ENCODE data around the gene RSRC1.

RSRC1 gene

DNA sequence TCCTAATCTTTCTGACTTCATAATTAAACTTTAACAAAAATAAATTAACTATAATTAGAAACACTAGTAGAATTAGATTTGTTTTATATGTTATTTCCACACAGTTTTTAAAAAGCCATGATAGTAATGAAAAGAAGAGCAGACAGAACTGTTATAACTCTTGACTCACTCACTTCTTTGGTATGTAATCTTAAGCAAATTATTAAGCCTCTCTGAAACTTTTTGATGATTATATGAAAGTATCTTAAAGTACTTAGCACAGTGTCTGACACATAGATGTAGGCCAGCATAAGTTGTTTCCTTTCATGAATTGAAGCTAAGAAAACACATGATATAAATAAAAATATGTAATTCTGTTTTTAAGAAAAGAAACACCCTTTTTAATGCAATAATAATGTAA is 337.5 kb downstream of the RSRC1 start:
- Histone ChIP-seq H2AK5ac (ENCODE audit: low read length, severe bottlenecking) (no peak overlapping the region), H3K4me1 (ENCODE audit: control insufficient read depth, insufficient read depth, low read depth, low read length) (no peaks in the 10 kb centered on the region), H3K18ac (ENCODE audit: low read depth in 1 of 2, low read length in 2 of 2) (no peak overlapping the region), H3K27me3 (ENCODE audit: control insufficient read depth in 1 of 2, insufficient read depth in 1 of 2, low read length in 2 of 2) (no peaks in the 10 kb centered on the region), H4K8ac (ENCODE audit: low read length) (no peak overlapping the region), H3K9ac (ENCODE audit: low read length) (no peak overlapping the region), H3K4me2 (ENCODE audit: low read length, poor library complexity, severe bottlenecking) (no peak overlapping the region), H3K9me3 (ENCODE audit: control insufficient read depth, low read length) (no peaks in the 10 kb centered on the region), H2BK15ac (ENCODE audit: low read depth, poor library complexity, severe bottlenecking) (no peak overlapping the region), H3K27ac (ENCODE audit: low read length, poor library complexity, severe bottlenecking) (no peak overlapping the region), H3K36me3 (ENCODE audit: control insufficient read depth in 1 of 2, insufficient read depth in 2 of 2, low read depth in 1 of 2, low read length in 2 of 2) (no peaks in the 10 kb centered on the region), H3K14ac (ENCODE audit: low read length in 2 of 2) (no peak overlapping the region), H3K79me1 (replicated peaks; ENCODE audit: low read length, poor library complexity, severe bottlenecking) (no peaks in the 10 kb centered on the region), H2BK5ac (ENCODE audit: low read depth, low read length, poor library complexity, severe bottlenecking) (no peak overlapping the region), H4K91ac (ENCODE audit: low read length) (no peak overlapping the region), H2BK120ac (ENCODE audit: low read depth, low read length) (no peak overlapping the region), H3K23ac (ENCODE audit: low read length in 2 of 2) (no peak overlapping the region), H2BK12ac (ENCODE audit: low read length in 2 of 2) (no peak overlapping the region), H2AFZ (ENCODE audit: low read depth, low read length) (no peak overlapping the region), H3K4me3 (ENCODE audit: insufficient read depth in 1 of 2, low read depth in 1 of 2, low read length in 2 of 2) (no peak overlapping the region), H3K4ac (ENCODE audit: low read depth in 1 of 2, low read length in 2 of 2) (no peak overlapping the region)
- no peak for DNase-seq

DNA sequence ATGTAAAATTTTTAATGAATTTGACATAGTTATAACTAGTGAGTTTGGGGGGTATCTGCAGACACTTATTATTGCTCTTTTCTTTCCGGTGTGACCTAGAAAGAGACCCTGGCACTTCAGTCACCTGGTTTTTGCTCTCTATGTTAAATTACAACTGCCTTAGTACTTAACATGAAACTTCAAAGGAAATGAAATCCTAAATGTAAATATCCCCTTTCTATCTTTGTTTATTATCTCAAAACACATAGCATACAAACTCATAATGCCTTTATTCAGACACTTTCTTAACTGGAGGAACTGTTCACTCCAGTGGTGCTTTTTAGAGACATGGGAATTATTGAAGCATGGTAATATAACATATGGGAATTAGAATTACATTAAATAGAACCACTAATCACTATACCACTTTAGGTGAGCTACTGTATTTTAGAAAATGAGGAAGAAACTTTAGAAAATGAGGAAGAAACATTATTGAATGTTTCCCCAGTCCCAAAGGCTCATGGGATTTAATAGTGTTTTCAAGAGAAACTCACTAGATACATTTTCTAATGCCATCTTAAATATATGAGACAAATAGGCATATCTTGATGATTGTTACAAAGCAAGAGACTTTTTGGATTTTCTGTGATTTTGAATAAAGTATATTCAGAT is 341.6 kb downstream of the RSRC1 start:
- Histone ChIP-seq H3K27ac (ENCODE audit: low read length, poor library complexity, severe bottlenecking) (no peak overlapping the region), H3K18ac (ENCODE audit: low read depth in 1 of 2, low read length in 2 of 2) (no peak overlapping the region), H2BK5ac (ENCODE audit: low read depth, low read length, poor library complexity, severe bottlenecking) (no peak overlapping the region), H3K4ac (ENCODE audit: low read depth in 1 of 2, low read length in 2 of 2) (no peak overlapping the region), H3K9me3 (ENCODE audit: control insufficient read depth, low read length) (no peaks in the 10 kb centered on the region), H3K36me3 (ENCODE audit: control insufficient read depth in 1 of 2, insufficient read depth in 2 of 2, low read depth in 1 of 2, low read length in 2 of 2) (no peaks in the 10 kb centered on the region), H3K79me1 (replicated peaks; ENCODE audit: low read length, poor library complexity, severe bottlenecking) (no peaks in the 10 kb centered on the region), H3K4me1 (ENCODE audit: control insufficient read depth, insufficient read depth, low read depth, low read length) (no peaks in the 10 kb centered on the region), H4K91ac (ENCODE audit: low read length) (no peak overlapping the region), H3K23ac (ENCODE audit: low read length in 2 of 2) (no peak overlapping the region), H3K9ac (ENCODE audit: low read length) (no peak overlapping the region), H3K27me3 (ENCODE audit: control insufficient read depth in 1 of 2, insufficient read depth in 1 of 2, low read length in 2 of 2) (no peaks in the 10 kb centered on the region), H3K4me2 (ENCODE audit: low read length, poor library complexity, severe bottlenecking) (no peak overlapping the region), H4K8ac (ENCODE audit: low read length) (no peak overlapping the region), H3K14ac (ENCODE audit: low read length in 2 of 2) (no peak overlapping the region), H2BK12ac (ENCODE audit: low read length in 2 of 2) (no peak overlapping the region), H2AFZ (ENCODE audit: low read depth, low read length) (no peak overlapping the region), H2BK15ac (ENCODE audit: low read depth, poor library complexity, severe bottlenecking) (no peak overlapping the region), H2BK120ac (ENCODE audit: low read depth, low read length) (no peak overlapping the region), H3K4me3 (ENCODE audit: insufficient read depth in 1 of 2, low read depth in 1 of 2, low read length in 2 of 2) (no peak overlapping the region), H2AK5ac (ENCODE audit: low read length, severe bottlenecking) (no peak overlapping the region)
- WGBS: 89% methylated on average over 1 of the region's 1 CpG
- no peak for DNase-seq

DNA sequence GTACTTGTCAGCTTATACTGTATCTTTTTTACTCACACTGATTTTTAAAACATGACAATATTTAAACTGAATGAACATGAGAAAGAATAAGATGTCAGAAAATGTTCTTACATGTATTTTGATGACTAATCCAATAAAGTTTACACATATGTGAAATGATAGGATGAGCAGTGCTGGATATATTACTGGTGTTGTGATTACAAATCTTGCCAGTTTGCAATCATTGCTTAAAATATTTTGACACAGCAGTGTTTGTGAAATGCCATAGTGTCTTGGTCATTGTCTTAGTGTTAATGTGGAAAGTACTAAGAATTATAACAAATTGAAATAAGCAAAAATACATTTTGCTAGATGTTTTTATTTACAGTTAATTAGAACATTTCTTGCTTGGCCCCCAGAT is 342.4 kb downstream of the RSRC1 start:
- H2AK5ac ChIP-seq (ENCODE audit: low read length, severe bottlenecking): no peak overlapping the region
- H3K4me3 ChIP-seq (ENCODE audit: insufficient read depth in 1 of 2, low read depth in 1 of 2, low read length in 2 of 2): no peak overlapping the region
- no peak overlapping the region for H2AFZ ChIP-seq (ENCODE audit: low read depth, low read length)
- no peak overlapping the region for H4K91ac ChIP-seq (ENCODE audit: low read length)
- no peak overlapping the region for H2BK5ac ChIP-seq (ENCODE audit: low read depth, low read length, poor library complexity, severe bottlenecking)
- no peak overlapping the region for H3K9ac ChIP-seq (ENCODE audit: low read length)
- no peaks in the 10 kb centered on the region for H3K27me3 ChIP-seq (ENCODE audit: control insufficient read depth in 1 of 2, insufficient read depth in 1 of 2, low read length in 2 of 2)
- no peak overlapping the region for H2BK12ac ChIP-seq (ENCODE audit: low read length in 2 of 2)
- H3K4me2 ChIP-seq (ENCODE audit: low read length, poor library complexity, severe bottlenecking): no peak overlapping the region
- no peaks in the 10 kb centered on the region for H3K4me1 ChIP-seq (ENCODE audit: control insufficient read depth, insufficient read depth, low read depth, low read length)
- H3K4ac ChIP-seq (ENCODE audit: low read depth in 1 of 2, low read length in 2 of 2): no peak overlapping the region
- no peak overlapping the region for H2BK15ac ChIP-seq (ENCODE audit: low read depth, poor library complexity, severe bottlenecking)
- no peak overlapping the region for H4K8ac ChIP-seq (ENCODE audit: low read length)
- H3K79me1 ChIP-seq (replicated peaks; ENCODE audit: low read length, poor library complexity, severe bottlenecking): no peaks in the 10 kb centered on the region
- H3K9me3 ChIP-seq (ENCODE audit: control insufficient read depth, low read length): no peaks in the 10 kb centered on the region
- no peak overlapping the region for H3K18ac ChIP-seq (ENCODE audit: low read depth in 1 of 2, low read length in 2 of 2)
- no peaks in the 10 kb centered on the region for H3K36me3 ChIP-seq (ENCODE audit: control insufficient read depth in 1 of 2, insufficient read depth in 2 of 2, low read depth in 1 of 2, low read length in 2 of 2)
- H3K14ac ChIP-seq (ENCODE audit: low read length in 2 of 2): no peak overlapping the region
- H2BK120ac ChIP-seq (ENCODE audit: low read depth, low read length): no peak overlapping the region
- DNase-seq: peak; percentile 7
- no peak overlapping the region for H3K23ac ChIP-seq (ENCODE audit: low read length in 2 of 2)
- no peak overlapping the region for H3K27ac ChIP-seq (ENCODE audit: low read length, poor library complexity, severe bottlenecking)

DNA sequence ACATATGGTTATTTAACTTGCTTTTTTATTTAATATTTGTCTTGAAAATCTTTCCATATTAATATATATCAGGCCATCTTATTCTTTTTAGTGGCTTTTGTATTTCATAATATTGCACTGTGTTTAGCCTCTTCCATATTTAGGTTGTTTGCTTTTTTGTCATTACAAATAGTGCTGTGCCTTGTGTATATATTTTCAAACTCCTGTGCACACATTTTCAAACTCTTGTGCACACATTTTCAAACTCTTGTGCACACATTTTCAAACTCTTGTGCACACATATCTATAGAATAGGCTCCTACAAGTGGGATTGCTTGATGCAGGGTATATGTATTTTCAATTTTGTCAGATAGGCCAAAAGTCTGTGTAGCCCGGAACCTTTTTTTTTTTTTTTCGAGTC is 343.1 kb downstream of the RSRC1 start:
- DNase-seq: no peak
- H3K79me1 ChIP-seq (replicated peaks; ENCODE audit: low read length, poor library complexity, severe bottlenecking): no peaks in the 10 kb centered on the region
- no peak overlapping the region for H4K91ac ChIP-seq (ENCODE audit: low read length)
- WGBS: 90% methylated on average over 2 of the region's 2 CpGs
- no peak overlapping the region for H2BK120ac ChIP-seq (ENCODE audit: low read depth, low read length)
- no peaks in the 10 kb centered on the region for H3K27me3 ChIP-seq (ENCODE audit: control insufficient read depth in 1 of 2, insufficient read depth in 1 of 2, low read length in 2 of 2)
- no peak overlapping the region for H3K4me2 ChIP-seq (ENCODE audit: low read length, poor library complexity, severe bottlenecking)
- H3K4me3 ChIP-seq (ENCODE audit: insufficient read depth in 1 of 2, low read depth in 1 of 2, low read length in 2 of 2): no peak overlapping the region
- H3K36me3 ChIP-seq (ENCODE audit: control insufficient read depth in 1 of 2, insufficient read depth in 2 of 2, low read depth in 1 of 2, low read length in 2 of 2): no peaks in the 10 kb centered on the region
- no peaks in the 10 kb centered on the region for H3K4me1 ChIP-seq (ENCODE audit: control insufficient read depth, insufficient read depth, low read depth, low read length)
- H2BK15ac ChIP-seq (ENCODE audit: low read depth, poor library complexity, severe bottlenecking): no peak overlapping the region
- no peak overlapping the region for H2BK12ac ChIP-seq (ENCODE audit: low read length in 2 of 2)
- no peak overlapping the region for H3K4ac ChIP-seq (ENCODE audit: low read depth in 1 of 2, low read length in 2 of 2)
- no peak overlapping the region for H3K23ac ChIP-seq (ENCODE audit: low read length in 2 of 2)
- H2AFZ ChIP-seq (ENCODE audit: low read depth, low read length): no peak overlapping the region
- no peak overlapping the region for H4K8ac ChIP-seq (ENCODE audit: low read length)
- H2BK5ac ChIP-seq (ENCODE audit: low read depth, low read length, poor library complexity, severe bottlenecking): no peak overlapping the region
- H3K9me3 ChIP-seq (ENCODE audit: control insufficient read depth, low read length): no peaks in the 10 kb centered on the region
- no peak overlapping the region for H3K14ac ChIP-seq (ENCODE audit: low read length in 2 of 2)
- H3K18ac ChIP-seq (ENCODE audit: low read depth in 1 of 2, low read length in 2 of 2): no peak overlapping the region
- no peak overlapping the region for H2AK5ac ChIP-seq (ENCODE audit: low read length, severe bottlenecking)
- no peak overlapping the region for H3K9ac ChIP-seq (ENCODE audit: low read length)
- no peak overlapping the region for H3K27ac ChIP-seq (ENCODE audit: low read length, poor library complexity, severe bottlenecking)

Data from mesenchymal stem cell (in vitro differentiated cells and primary cell).